ENCODE data around the gene UTP3.
"Not testable (repeated sequence)": the region's sequence is repeated elsewhere in the genome, so short reads cannot be mapped to it uniquely, and the experiment has no call there.

UTP3 gene

DNA sequence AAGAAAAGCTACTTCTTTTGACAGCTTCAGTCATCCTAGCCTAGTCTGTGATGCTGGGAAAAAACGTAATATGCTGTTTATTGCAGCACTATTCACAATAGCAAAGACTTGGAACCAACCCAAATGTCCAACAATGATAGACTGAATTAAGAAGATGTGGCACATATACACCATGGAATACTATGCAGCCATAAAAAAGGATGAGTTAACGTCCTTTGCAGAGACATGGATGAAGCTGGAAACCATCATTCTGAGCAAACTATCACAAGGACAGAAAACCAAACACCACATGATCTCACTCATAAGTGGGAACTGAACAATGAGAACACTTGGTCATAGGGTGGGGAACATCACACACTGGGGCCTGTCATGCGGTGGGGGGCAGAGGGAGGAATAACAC lies 6.2 kb upstream of the UTP3 start:
- in situ Hi-C loops (cut with HindIII; ENCODE audit: low sequenced_read_pairs): not testable (repeated sequence)

GRCh38 chr4:70687392-70687791 lies 940 bp upstream of the UTP3 start:
- in situ Hi-C loops (cut with HindIII; ENCODE audit: low sequenced_read_pairs): no loop called here

- in situ Hi-C loops (cut with HindIII; ENCODE audit: low sequenced_read_pairs): no loop called here
Measured at GRCh38 chr4:70688795-70689231, 481 bp downstream of the UTP3 start.

GRCh38 chr4:70691661-70692060 lies 3.3 kb downstream of the UTP3 start:
- in situ Hi-C loops (cut with HindIII; ENCODE audit: low sequenced_read_pairs): loop anchor here (10.0 kb wide), 1 partner anchor 53 kb away; no protein-coding TSS in a partner anchor

- in situ Hi-C loops (cut with HindIII; ENCODE audit: low sequenced_read_pairs): loop anchor here (10.0 kb wide), 1 partner anchor 50 kb away; no protein-coding TSS in a partner anchor
Measured at GRCh38 chr4:70694633-70695032, 6.3 kb downstream of the UTP3 start.

DNA sequence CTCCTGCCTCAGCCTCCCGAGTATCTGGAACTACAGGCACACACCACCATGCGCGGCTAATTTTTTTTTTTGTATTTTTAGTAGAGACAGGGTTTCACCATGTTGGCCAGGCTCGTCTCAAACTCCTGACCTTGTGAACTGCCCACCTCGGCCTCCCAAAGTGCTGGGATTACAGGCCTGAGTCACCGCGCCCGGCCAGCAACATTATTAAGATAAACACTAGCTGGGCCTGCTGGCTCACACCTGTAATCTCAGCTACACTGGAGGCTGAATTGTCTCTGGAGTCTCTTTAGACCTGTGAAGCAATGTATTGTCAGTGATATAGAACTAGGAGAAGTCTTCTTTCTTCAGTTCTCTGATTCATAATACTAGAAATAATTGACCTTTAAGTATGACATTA lies 10.1 kb downstream of the UTP3 start:
- in situ Hi-C loops (cut with HindIII; ENCODE audit: low sequenced_read_pairs): loop anchor here (10.0 kb wide), 1 partner anchor 46 kb away; no protein-coding TSS in a partner anchor

DNA sequence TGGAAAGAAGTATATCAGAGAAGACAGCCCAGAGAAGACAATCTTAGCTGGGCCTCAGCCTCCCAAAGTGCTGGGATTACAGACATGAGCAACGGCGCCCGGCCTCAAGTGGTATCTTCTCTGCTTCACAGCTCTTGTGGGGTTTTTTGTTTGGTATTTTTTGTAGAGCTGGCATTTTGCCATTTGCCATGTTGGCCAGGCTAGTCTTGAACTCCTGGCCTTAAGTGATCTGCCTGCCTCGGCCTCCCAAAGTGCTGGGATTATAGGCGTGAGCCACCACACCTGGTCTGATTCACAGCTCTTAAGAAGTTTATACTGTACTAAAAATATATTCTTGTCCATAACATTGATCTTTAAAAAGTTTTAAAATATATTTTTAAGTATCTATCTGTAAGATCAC lies 12.4 kb downstream of the UTP3 start:
- in situ Hi-C loops (cut with HindIII; ENCODE audit: low sequenced_read_pairs): no loop called here

- in situ Hi-C loops (cut with HindIII; ENCODE audit: low sequenced_read_pairs): no loop called here
Measured at GRCh38 chr4:70701271-70701670, 12.9 kb downstream of the UTP3 start.

DNA sequence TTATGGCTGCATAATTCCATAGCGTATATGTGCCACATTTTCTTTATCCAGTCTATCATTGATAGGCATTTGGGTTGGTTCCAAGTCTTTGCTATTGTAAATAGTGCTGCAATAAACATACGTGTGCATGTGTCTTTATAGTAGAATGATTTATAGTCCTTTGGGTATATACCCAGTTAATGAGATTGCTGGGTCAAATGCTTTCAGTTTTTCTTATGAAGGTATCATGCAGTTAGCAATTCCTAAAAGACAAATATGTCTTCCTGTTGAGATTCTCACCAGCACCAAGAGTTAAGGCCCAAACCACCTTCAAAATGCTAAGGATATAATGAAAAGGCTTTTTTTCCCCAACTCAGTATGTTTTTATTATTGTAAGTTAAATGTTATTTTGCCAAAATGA lies 14.3 kb downstream of the UTP3 start:
- in situ Hi-C loops (cut with HindIII; ENCODE audit: low sequenced_read_pairs): not testable (repeated sequence)

DNA sequence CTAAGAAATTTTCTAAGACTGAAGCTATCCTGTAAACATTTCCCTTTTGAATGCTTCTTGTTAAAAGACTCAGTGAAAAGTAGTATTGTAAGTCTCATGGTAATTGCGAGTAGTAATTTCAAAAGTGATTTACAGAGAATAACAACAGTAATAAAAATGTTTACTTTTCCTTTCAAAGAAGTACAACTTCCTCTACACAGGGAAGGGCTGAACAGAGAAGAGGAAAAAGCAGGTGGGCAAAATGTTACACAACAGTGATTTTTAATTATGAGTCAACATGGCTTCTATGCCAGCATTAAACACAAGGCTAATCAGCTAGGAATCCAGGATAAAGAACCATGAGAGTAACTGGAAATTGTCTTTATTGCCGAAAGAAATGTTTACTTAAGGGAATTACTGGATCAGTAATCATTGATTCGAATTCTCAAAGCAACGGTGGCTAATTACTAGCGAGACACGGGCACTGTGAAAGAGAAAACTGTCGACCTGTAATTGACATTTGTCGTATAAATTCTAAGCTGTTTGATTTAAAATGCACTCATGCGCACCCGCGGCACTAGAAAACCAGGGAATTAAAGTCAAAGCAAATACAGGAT lies 15.4 kb downstream of the UTP3 start:
- in situ Hi-C loops (cut with HindIII; ENCODE audit: low sequenced_read_pairs): no loop called here

GRCh38 chr4:70704215-70704930 lies 16.0 kb downstream of the UTP3 start:
- in situ Hi-C loops (cut with HindIII; ENCODE audit: low sequenced_read_pairs): no loop called here

DNA sequence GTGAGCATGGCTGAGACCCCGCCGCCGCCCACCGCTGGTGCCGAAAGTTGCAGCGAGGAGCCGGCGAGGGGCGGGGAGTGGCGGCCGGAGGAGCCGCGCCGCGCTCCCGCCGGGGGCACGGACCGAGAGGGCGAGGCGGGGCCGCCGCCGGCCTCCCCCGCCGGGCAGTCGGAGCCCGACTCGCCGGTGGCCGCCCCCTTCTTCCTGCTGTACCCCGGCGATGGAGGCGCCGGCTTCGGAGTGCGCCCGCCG lies 16.5 kb downstream of the UTP3 start:
- in situ Hi-C loops (cut with HindIII; ENCODE audit: low sequenced_read_pairs): no loop called here

DNA sequence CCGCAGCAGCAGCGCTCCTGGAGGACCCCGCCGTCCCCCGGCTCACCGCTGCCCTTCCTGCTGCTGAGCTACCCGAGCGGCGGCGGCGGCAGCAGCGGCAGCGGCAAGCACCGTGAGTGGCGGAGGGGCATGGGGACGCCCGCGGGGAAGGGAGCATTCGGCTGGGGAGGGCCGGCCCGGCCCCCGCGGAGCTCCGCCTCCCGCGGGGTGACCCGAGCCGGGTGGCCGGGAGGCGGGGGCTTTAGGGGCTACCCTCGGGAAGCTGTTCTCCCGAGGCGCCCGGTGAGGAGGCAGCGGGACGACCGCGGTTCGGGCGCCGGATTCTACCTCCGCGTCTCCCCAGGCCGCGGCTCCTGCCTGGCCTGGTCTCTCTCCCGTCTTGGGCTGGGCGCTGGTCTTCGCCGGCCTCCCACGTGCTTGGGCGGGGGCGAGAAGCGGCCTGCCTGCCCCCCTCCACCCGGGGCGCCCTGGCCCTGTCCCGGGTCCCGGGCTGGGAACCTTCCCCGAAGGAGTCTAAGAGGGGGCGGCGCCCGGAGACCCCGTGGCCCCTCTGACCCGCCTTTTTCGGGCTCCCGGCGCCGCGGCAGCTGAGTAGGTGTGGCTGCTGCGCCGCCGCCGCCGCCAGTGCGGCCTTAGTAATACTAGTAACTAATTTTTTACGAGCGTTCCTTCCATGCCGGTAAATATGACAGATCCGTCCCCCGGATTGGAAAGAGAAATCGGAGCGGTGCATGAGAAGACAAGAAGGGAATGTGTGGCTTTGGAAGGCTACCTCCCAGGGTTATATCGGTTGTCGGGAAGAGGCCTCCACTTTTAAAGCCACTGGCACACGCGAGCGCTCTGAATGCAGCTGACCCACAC lies 17.1 kb downstream of the UTP3 start:
- in situ Hi-C loops (cut with HindIII; ENCODE audit: low sequenced_read_pairs): no loop called here

DNA sequence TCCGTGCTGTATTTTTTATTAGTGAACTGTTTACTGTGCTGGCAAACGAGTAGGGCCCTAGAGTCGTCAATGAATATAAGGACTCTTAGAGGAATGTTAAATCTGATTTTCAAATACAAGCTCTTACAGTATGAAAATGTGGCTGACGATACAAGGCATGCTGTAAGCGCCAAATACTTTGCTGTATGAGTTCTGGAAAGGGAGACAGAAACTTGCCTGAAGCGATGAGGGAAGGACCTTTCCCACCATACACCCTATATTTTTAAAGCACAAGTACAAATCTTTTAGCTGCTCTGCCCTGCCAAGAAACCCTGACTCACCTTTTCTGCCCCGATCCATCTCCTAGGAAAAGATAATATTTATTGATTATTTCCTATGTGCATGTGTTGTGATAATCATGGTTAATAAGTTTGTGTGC lies 17.7 kb downstream of the UTP3 start:
- in situ Hi-C loops (cut with HindIII; ENCODE audit: low sequenced_read_pairs): no loop called here

GRCh38 chr4:70706516-70706915 lies 18.2 kb downstream of the UTP3 start:
- in situ Hi-C loops (cut with HindIII; ENCODE audit: low sequenced_read_pairs): no loop called here

GRCh38 chr4:70709611-70710205 lies 21.4 kb downstream of the UTP3 start:
- in situ Hi-C loops (cut with HindIII; ENCODE audit: low sequenced_read_pairs): no loop called here

- in situ Hi-C loops (cut with HindIII; ENCODE audit: low sequenced_read_pairs): no loop called here
Measured at GRCh38 chr4:70711599-70711998, 23.3 kb downstream of the UTP3 start.

DNA sequence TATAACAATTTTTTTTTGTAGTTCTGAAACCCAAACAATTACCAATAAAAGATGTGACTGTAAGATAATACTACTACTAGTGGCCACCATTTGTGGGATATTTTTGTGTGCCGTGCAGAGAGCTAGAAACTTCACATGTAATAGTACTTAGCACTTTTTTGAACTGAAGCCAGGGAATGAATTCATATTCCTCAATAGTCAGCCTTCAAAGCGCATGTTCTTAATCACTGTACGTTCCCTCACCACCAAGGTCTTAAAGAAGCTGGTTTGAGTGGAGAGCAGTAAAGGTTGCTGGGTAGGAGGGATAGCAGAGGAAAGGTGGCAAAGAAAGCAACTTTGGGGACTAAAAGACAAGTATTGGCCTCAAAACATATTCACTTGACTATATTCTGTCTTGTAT lies 23.8 kb downstream of the UTP3 start:
- in situ Hi-C loops (cut with HindIII; ENCODE audit: low sequenced_read_pairs): no loop called here

- in situ Hi-C loops (cut with HindIII; ENCODE audit: low sequenced_read_pairs): no loop called here
Measured at GRCh38 chr4:70712604-70713452, 24.5 kb downstream of the UTP3 start.

- in situ Hi-C loops (cut with HindIII; ENCODE audit: low sequenced_read_pairs): no loop called here
Measured at GRCh38 chr4:70713453-70714078, 25.2 kb downstream of the UTP3 start.

Data from endothelial cell of hepatic sinusoid (primary cell).